GM12878 (cell line): Measurements from ENCODE around the gene BEGAIN. TPM values are rescaled to one million over a fixed set of nuclear protein-coding genes. Genes with fewer than 3 reads are reported as not detected.

ENCODE experiments used
- ATAC-seq: fragments of 200-7000 bp; cut with Tn5 transposase; 3 replicates; pipeline ENCODE4 v1.9.1; 2020; ENCODE audit warnings: mild to moderate bottlenecking, moderate library complexity
- BruUV-seq: library from RNA; stranded (reverse); fragments of 400-500 nt; replicated peaks from 2 replicates; lab custom pipeline; 2021; lab: Mats Ljungman, UMichigan
- CTCF ChIA-PET: fragments of 300-600 bp; sonication (Branson Sonifier 250); formaldehyde crosslinking; extraction: SDS; loops from one replicate; lab custom pipeline; 2021; ENCODE audit warnings: inconsistent platforms; lab: Yijun Ruan, JAX
- POLR2A ChIA-PET: fragments of 350-600 bp; formaldehyde crosslinking; extraction: SDS; loops from one replicate; lab custom pipeline; 2021; ENCODE audit warnings: inconsistent platforms; lab: Charles Lee
- RAD21 ChIA-PET: fragments of 300-600 bp; sonication (Branson Sonifier 250); formaldehyde crosslinking; loops from one replicate; lab custom pipeline; 2023; ENCODE audit warnings: antibody characterized with exemption; ENCODE audit not compliant: unreplicated experiment; lab: Charles Lee
- SMC1A ChIA-PET: fragments of 300-600 bp; sonication (Branson Sonifier 250); formaldehyde crosslinking; loops from one replicate; lab custom pipeline; 2023; ENCODE audit not compliant: unreplicated experiment, uncharacterized antibody; lab: Charles Lee
- DNase-seq: peaks from one replicate; pipeline ENCODE4 v3.0.0-alpha.2; 2011; ENCODE audit warnings: low read depth, low spot score
- FAIRE-seq: peaks from 3 replicates; lab custom pipeline; 2011; peaks lifted over from hg19 to GRCh38; lab: Jason Lieb, UNC
- H2AFZ ChIP-seq: 2 replicates; pipeline ENCODE4 v1.6.0; 2011; ENCODE audit warnings: low read depth, low read length, control low read depth; ENCODE audit not compliant: control insufficient read depth
- H3K27ac ChIP-seq: 2 replicates; pipeline ENCODE4 v1.5.1; 2011; ENCODE audit warnings: control low read depth; ENCODE audit not compliant: control insufficient read depth, insufficient read depth
- H3K27me3 ChIP-seq, 2 experiments: replicated peaks in 1 of 2; 2 replicates each; pipeline versions ENCODE4 v1.6.0 to v1.6.1; 2011; ENCODE audit warnings: low read length in 1 of 2; ENCODE audit not compliant: control insufficient read depth in 2 of 2, insufficient read depth in 2 of 2
- H3K36me3 ChIP-seq, 2 experiments: 2 replicates each; pipeline ENCODE4 v1.5.1; 2011; ENCODE audit warnings: low read length in 1 of 2; ENCODE audit not compliant: control insufficient read depth in 2 of 2, insufficient read depth in 2 of 2
- H3K4me1 ChIP-seq: 2 replicates; pipeline ENCODE4 v1.6.1; 2011; ENCODE audit warnings: mild to moderate bottlenecking, low read length, moderate library complexity, mixed read lengths; ENCODE audit not compliant: control insufficient read depth, insufficient read depth
- H3K4me2 ChIP-seq: 2 replicates; pipeline ENCODE4 v1.6.0; 2011; ENCODE audit warnings: control low read depth; ENCODE audit not compliant: control insufficient read depth, insufficient read depth
- H3K4me3 ChIP-seq: fragments of 200-600 bp; sonication (generic); 2 replicates; pipeline ENCODE4 v1.5.1; 2016
- H3K79me2 ChIP-seq: 2 replicates; pipeline ENCODE4 v1.6.0; 2011; ENCODE audit warnings: low read length; ENCODE audit not compliant: control insufficient read depth, insufficient read depth
- H3K9ac ChIP-seq: 2 replicates; pipeline ENCODE4 v1.8.0; 2011; ENCODE audit warnings: low read length, control low read depth, mixed read lengths; ENCODE audit not compliant: control insufficient read depth, insufficient read depth
- H3K9me3 ChIP-seq: replicated peaks from 3 replicates; pipeline ENCODE4 v1.5.1; 2011; ENCODE audit warnings: mild to moderate bottlenecking, low read length; ENCODE audit not compliant: control insufficient read depth, insufficient read depth
- H4K20me1 ChIP-seq: 2 replicates; pipeline ENCODE4 v1.6.0; 2011; ENCODE audit not compliant: control insufficient read depth, insufficient read depth
- BMI1 ChIP-seq: fragments of 450-650 bp; IDR thresholded peaks from 2 replicates; pipeline ENCODE4 v1.6.1; 2016; ENCODE audit warnings: mild to moderate bottlenecking, moderate library complexity, borderline replicate concordance
- MYB ChIP-seq: fragments of 150-350 bp; IDR thresholded peaks from 2 replicates; pipeline ENCODE4 v1.6.1; 2014; ENCODE audit warnings: mild to moderate bottlenecking, low read depth, low read length, borderline replicate concordance
- PAX5 ChIP-seq: IDR thresholded peaks from 2 replicates; pipeline ENCODE4 v1.6.1; 2011; ENCODE audit warnings: low read depth, low read length, borderline replicate concordance
- WGBS: methylation state at CpG from one replicate; pipeline ENCODE4 v1.1.6; 2016; ENCODE audit warnings: low lambda C conversion rate; ENCODE audit not compliant: insufficient replicate concordance, insufficient coverage; ENCODE audit errors: missing lambda C conversion rate; 5-methylcytosine and 5-hydroxymethylcytosine counted together
- in situ Hi-C: fragments of 300-500 bp; cut with MboI; formaldehyde crosslinking; loops from 9 replicates; pipeline ENCODE4 v1.14.3; 2018; ENCODE audit warnings: mixed read lengths
- intact Hi-C: fragments of 100-400 bp; cut with micrococcal nuclease; formaldehyde crosslinking; loops from one replicate; pipeline ENCODE4 v1.14.2; 2022; ENCODE audit not compliant: unreplicated experiment
- polyA plus RNA-seq, 11 experiments: library from polyadenylated mRNA; depleted of rRNA in 4 of 11; unstranded in 6 of 11; stranded (reverse) in 5 of 11; fragments of >200 nt; fragmentation: Nextera tagmentation in 4 of 11; fragmentation: Illumina TruSeq in 1 of 11; extraction: Ambion mirVana in 4 of 11; extraction: Trizol in 1 of 11; gene quantifications; 1 replicate in 1 of 11; 2 replicates in 10 of 11; pipeline versions ENCODE4 v1.2.1 to v1.2.3, GENCODE V29; 2011 to 2016; ENCODE audit warnings: inconsistent platforms in 2 of 11, missing spikeins in 2 of 11, low read depth in 1 of 11
- total RNA-seq, 4 experiments: library from RNA; depleted of rRNA in 3 of 4; stranded (reverse); fragments of >200 nt in 3 of 4; fragmentation: Illumina TruSeq in 1 of 4; extraction: Trizol in 1 of 4; gene quantifications; 2 replicates each; pipeline versions ENCODE4 v1.2.1 to v1.2.3, GENCODE V29; 2013 to 2021
- TF ChIP-seq, protein P1 (sequence below): IDR thresholded peaks from 2 replicates; pipeline ENCODE4 v1.6.1; 2011; ENCODE audit warnings: low read depth, low read length, improper control_type of control experiment, borderline replicate concordance
- TF ChIP-seq, protein P2 (sequence below): fragments of 450-650 bp; IDR thresholded peaks from 2 replicates; pipeline ENCODE4 v1.6.1; 2017; ENCODE audit warnings: borderline replicate concordance
- TF ChIP-seq, protein P3 (sequence below): fragments of 450-650 bp; IDR thresholded peaks from 2 replicates; pipeline ENCODE4 v1.6.1; 2018; ENCODE audit warnings: mild to moderate bottlenecking, low read depth, moderate library complexity; ENCODE audit not compliant: partially characterized antibody
- TF ChIP-seq, protein P4 (sequence below): fragments of 450-650 bp; IDR thresholded peaks from 2 replicates; pipeline ENCODE4 v1.6.1; 2014; ENCODE audit warnings: mild to moderate bottlenecking
- TF ChIP-seq, protein P5 (sequence below): fragments of 450-650 bp; IDR thresholded peaks from 2 replicates; pipeline ENCODE4 v1.6.1; 2016; ENCODE audit warnings: mild to moderate bottlenecking

Gene BEGAIN
- total and polyA plus RNA-seq, 10 of the 15 experiments (the other 5 are each of a cell fraction or from before 2014, with no cell fraction given): 0.01 to 0.31 (median 0.06) TPM; not detected in 5

DNA sequence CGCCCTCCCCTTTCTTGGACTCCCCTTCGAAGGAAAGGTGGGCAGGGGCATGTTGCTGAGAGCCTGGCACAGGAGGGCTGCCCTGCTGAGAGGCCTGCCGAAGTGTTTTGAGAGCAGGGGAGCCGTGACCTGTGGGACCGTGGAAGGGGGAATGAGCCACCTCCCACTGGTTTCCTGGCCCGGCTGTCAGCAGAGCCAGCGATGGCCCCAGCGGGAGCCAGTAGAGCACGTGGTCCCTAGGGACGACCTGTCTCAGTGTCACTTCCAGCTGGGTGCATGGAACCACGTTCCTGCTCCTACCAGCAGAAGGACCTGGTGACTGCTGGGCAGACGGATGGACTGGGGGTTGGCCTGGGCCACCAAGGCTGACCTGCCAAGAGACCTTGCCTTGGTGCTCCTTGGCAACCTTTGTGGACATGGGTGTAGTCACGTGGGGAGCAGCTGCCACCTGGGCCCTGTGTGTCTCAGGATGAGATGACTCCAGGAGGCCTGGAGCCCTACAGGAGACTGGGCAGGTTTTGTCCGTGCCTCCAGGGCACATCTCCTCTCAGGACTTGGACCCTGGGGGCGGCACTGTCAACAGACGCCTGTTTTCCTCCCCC, 34.6 kb downstream of the BEGAIN start:
- no peaks in the 10 kb centered on the region for H3K4me1 ChIP-seq
- H3K36me3 ChIP-seq: no peaks in the 10 kb centered on the region
- POLR2A ChIA-PET: no interaction called here
- BruUV-seq: no TSS peak
- no peaks in the 10 kb centered on the region; a peak in 1 of 4 replicates for H3K27me3 ChIP-seq
- H3K79me2 ChIP-seq: no peaks in the 10 kb centered on the region
- no peak overlapping the region for H3K9ac ChIP-seq
- in situ Hi-C loops: no loop called here
- TF ChIP-seq, protein P1, sequence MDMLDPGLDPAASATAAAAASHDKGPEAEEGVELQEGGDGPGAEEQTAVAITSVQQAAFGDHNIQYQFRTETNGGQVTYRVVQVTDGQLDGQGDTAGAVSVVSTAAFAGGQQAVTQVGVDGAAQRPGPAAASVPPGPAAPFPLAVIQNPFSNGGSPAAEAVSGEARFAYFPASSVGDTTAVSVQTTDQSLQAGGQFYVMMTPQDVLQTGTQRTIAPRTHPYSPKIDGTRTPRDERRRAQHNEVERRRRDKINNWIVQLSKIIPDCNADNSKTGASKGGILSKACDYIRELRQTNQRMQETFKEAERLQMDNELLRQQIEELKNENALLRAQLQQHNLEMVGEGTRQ: no peak
- intact Hi-C loops: no loop called here
- WGBS: 11% methylated on average over 16 of the region's 16 CpGs
- FAIRE-seq (no peak), ATAC-seq (no peak), DNase-seq (no peak)
- H3K4me3 ChIP-seq: no peak overlapping the region
- CTCF ChIA-PET: interaction anchor here (1.2 kb wide), 1 partner anchor 93 kb away, joined by 3 read pairs; no protein-coding TSS in a partner anchor
- RAD21 ChIA-PET: no interaction called here
- no peak overlapping the region for H3K4me2 ChIP-seq
- no peaks in the 10 kb centered on the region for H3K9me3 ChIP-seq
- H3K27ac ChIP-seq: no peak overlapping the region
- H4K20me1 ChIP-seq: no peaks in the 10 kb centered on the region
- SMC1A ChIA-PET: no interaction called here
- H2AFZ ChIP-seq: no peak overlapping the region

DNA sequence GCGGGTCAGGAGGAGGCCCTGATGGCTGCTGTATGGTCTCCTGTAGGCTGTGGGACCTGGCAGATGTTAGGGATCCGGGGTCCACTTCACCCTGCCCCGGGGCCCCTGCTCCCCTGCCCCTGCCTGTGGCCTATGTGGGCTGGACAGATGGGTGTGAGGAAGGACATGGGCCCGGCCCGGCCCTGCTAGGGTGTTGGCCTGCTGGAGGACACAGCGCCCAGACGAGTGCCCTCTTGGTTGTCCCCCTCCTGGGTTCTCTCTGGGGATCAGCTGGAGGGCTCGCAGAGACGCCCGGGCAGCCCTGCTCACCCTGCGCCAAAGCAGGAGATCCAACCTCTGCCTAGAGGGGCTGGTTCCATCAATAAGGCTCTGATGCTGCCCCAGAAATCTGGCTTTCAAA, 36.2 kb downstream of the BEGAIN start:
- Histone ChIP-seq H3K36me3 (no peaks in the 10 kb centered on the region), H3K9ac (no peak overlapping the region), H3K79me2 (no peaks in the 10 kb centered on the region), H2AFZ (no peak overlapping the region), H3K27me3 (no peaks in the 10 kb centered on the region; a peak in 1 of 4 replicates), H3K4me2 (no peak overlapping the region), H4K20me1 (no peaks in the 10 kb centered on the region), H3K4me3 (no peak overlapping the region), H3K9me3 (no peaks in the 10 kb centered on the region), H3K27ac (no peak overlapping the region), H3K4me1 (no peaks in the 10 kb centered on the region)
- intact Hi-C loops: no loop called here
- ATAC-seq (no peak), FAIRE-seq (no peak), DNase-seq (no peak)
- ChIA-PET POLR2A (no interaction called here), SMC1A (no interaction called here), CTCF (no interaction called here), RAD21 (no interaction called here)
- in situ Hi-C loops: no loop called here
- 24% methylated on average over 10 of the region's 11 CpGs for WGBS
- no TSS peak for BruUV-seq
- TF ChIP-seq PAX5 (no peak), BMI1 (no peak), MYB (no peak)
- TF ChIP-seq, protein P2, sequence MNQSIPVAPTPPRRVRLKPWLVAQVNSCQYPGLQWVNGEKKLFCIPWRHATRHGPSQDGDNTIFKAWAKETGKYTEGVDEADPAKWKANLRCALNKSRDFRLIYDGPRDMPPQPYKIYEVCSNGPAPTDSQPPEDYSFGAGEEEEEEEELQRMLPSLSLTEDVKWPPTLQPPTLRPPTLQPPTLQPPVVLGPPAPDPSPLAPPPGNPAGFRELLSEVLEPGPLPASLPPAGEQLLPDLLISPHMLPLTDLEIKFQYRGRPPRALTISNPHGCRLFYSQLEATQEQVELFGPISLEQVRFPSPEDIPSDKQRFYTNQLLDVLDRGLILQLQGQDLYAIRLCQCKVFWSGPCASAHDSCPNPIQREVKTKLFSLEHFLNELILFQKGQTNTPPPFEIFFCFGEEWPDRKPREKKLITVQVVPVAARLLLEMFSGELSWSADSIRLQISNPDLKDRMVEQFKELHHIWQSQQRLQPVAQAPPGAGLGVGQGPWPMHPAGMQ: no peak
- TF ChIP-seq, protein P3, sequence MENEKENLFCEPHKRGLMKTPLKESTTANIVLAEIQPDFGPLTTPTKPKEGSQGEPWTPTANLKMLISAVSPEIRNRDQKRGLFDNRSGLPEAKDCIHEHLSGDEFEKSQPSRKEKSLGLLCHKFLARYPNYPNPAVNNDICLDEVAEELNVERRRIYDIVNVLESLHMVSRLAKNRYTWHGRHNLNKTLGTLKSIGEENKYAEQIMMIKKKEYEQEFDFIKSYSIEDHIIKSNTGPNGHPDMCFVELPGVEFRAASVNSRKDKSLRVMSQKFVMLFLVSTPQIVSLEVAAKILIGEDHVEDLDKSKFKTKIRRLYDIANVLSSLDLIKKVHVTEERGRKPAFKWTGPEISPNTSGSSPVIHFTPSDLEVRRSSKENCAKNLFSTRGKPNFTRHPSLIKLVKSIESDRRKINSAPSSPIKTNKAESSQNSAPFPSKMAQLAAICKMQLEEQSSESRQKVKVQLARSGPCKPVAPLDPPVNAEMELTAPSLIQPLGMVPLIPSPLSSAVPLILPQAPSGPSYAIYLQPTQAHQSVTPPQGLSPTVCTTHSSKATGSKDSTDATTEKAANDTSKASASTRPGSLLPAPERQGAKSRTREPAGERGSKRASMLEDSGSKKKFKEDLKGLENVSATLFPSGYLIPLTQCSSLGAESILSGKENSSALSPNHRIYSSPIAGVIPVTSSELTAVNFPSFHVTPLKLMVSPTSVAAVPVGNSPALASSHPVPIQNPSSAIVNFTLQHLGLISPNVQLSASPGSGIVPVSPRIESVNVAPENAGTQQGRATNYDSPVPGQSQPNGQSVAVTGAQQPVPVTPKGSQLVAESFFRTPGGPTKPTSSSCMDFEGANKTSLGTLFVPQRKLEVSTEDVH: no peak
- TF ChIP-seq, protein P4, sequence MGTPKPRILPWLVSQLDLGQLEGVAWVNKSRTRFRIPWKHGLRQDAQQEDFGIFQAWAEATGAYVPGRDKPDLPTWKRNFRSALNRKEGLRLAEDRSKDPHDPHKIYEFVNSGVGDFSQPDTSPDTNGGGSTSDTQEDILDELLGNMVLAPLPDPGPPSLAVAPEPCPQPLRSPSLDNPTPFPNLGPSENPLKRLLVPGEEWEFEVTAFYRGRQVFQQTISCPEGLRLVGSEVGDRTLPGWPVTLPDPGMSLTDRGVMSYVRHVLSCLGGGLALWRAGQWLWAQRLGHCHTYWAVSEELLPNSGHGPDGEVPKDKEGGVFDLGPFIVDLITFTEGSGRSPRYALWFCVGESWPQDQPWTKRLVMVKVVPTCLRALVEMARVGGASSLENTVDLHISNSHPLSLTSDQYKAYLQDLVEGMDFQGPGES: no peak
- TF ChIP-seq, protein P5, sequence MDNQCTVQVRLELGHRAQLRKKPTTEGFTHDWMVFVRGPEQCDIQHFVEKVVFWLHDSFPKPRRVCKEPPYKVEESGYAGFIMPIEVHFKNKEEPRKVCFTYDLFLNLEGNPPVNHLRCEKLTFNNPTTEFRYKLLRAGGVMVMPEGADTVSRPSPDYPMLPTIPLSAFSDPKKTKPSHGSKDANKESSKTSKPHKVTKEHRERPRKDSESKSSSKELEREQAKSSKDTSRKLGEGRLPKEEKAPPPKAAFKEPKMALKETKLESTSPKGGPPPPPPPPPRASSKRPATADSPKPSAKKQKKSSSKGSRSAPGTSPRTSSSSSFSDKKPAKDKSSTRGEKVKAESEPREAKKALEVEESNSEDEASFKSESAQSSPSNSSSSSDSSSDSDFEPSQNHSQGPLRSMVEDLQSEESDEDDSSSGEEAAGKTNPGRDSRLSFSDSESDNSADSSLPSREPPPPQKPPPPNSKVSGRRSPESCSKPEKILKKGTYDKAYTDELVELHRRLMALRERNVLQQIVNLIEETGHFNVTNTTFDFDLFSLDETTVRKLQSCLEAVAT: no peak
